Lower leg skin (tissue), 4 donors: Measurements from ENCODE around the gene KITLG. TPM values are rescaled to one million over a fixed set of nuclear protein-coding genes. Genes with fewer than 3 reads are reported as not detected.
"Not testable (repeated sequence)": the region's sequence is repeated elsewhere in the genome, so short reads cannot be mapped to it uniquely, and the experiment has no call there.

Experiments used
- DNase-seq, 2 donors: peaks; one replicate each; pipeline ENCODE4 v3.0.0-alpha.2; 2019; ENCODE audit warnings: low spot score in 2 of 2
- H3K4me3 ChIP-seq: fragments of 200-600 bp; sonication (generic); 2 replicates; pipeline ENCODE4 v1.5.1; 2017; ENCODE audit warnings: mild to moderate bottlenecking, low read depth; ENCODE audit not compliant: poor library complexity, severe bottlenecking
- CTCF ChIP-seq, 3 donors: fragments of 450-650 bp; IDR thresholded peaks; one replicate each; pipeline ENCODE4 v1.5.1; 2016; ENCODE audit warnings: antibody characterized with exemption in 3 of 3, mild to moderate bottlenecking in 3 of 3, moderate library complexity in 2 of 3
- POLR2A ChIP-seq, 2 donors: fragments of 450-650 bp; IDR thresholded peaks; one replicate each; pipeline ENCODE4 v1.6.1; 2016 to 2017; ENCODE audit warnings: antibody characterized with exemption in 2 of 2, mild to moderate bottlenecking in 1 of 2, moderate library complexity in 1 of 2
- WGBS, 2 donors: methylation state at CpG; one replicate each; pipeline ENCODE4 v1.1.5; 2018; 5-methylcytosine and 5-hydroxymethylcytosine counted together
- intact Hi-C: fragments of 100-400 bp; cut with DNase I; formaldehyde crosslinking; loops from one replicate; pipeline ENCODE4 v1.15.0; 2023; ENCODE audit warnings: low total_unique reads
- total RNA-seq, 4 donors: library from RNA; depleted of rRNA; stranded (reverse); fragments of >200 nt; gene quantifications; one replicate each; pipeline ENCODE4 v1.1.0, GENCODE V29; 2016

Gene KITLG
- total RNA-seq, 4 donors from 2014 or later = 5.5 to 12.0 (median 7.6) TPM

DNA sequence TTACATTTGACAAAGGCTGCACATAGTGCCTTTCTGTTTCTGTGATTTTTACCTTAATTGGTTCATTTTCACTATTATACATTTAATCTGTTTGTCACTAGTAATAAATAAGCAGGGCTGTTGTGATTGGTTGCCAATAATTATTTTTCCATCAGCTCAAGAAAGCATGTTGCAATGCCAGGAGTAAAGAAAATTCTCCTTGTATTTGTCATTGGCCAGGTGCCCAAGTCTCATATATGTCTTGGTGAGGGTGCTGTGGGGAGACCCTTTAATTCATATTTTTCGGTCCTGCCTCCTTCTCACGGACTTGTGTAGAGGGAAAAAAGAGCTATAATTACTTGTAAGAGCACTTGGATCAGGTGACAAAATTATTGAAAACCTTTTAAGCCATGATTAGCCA lies 108.0 kb downstream of the KITLG start:
- no peak overlapping the region for H3K4me3 ChIP-seq
- WGBS, 2 donors = 85 to 87% methylated on average over 2 of the region's 2 CpGs
- no peak for TF ChIP-seq CTCF (IDR thresholded peaks at IDR 0.05)
- no peak for TF ChIP-seq POLR2A (IDR thresholded peaks at IDR 0.05)
- no peak for DNase-seq
- intact Hi-C loops = no loop called here

DNA sequence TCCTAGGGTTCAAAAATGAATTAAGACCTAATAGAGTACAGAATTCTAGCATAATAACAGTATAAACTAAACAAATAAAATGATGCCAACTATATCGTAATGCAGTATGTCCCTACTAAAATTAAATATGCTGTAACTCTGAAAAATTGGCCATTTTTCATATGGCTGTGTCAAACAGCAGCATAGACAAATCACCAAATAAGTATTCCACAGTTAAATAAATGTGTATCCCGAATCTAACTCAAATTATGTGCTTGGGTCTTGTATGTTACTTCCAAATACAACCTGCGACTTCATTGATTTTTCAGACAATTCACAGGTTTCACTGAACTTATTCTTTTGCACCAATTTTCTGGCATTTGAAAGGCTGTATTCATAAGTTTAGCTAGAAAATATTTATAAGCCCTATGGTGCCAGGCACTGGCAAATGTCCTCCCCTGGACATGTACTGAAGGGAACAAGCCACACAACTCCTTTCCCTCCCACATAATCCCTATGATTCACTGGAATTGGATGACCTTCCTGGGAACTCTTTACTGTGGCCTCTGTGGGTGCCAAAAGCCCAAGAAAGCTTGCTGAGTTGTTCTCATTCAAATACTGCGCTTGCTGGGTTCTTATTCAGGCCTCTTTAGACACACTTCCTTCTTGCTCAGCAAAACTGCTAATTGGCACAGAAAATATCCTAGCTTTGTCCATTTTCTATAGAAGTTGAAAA lies 108.8 kb downstream of the KITLG start:
- TF ChIP-seq POLR2A (IDR thresholded peaks at IDR 0.05) (no peak), CTCF (IDR thresholded peaks at IDR 0.05) (no peak)
- intact Hi-C loops = no loop called here
- DNase-seq = no peak
- 59 to 60% methylated on average over 4 of the region's 4 CpGs for WGBS, 2 donors
- no peak overlapping the region for H3K4me3 ChIP-seq

DNA sequence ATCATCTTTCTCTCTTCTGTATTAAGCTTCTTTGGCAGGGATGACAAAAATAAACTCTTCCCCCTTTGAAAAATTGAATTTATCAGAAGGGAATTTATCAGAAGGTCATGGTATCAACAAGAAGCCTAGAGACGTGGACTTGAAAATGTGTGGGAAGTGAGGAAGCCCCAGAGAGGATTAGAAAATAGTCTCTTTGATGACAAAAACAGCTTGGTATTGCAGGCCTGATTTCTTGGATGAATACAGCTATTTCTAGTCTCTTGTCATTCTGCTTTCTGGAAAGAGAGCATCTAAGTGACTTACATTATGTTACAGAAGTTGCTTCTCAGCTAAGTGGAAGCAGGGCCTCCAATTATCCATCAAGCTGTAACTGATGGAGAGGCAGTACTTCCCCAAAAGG lies 111.1 kb downstream of the KITLG start:
- DNase-seq = no peak
- intact Hi-C loops = no loop called here
- 51 to 63% methylated on average over 1 of the region's 1 CpG for WGBS, 2 donors
- no peak overlapping the region for H3K4me3 ChIP-seq
- TF ChIP-seq CTCF (IDR thresholded peaks at IDR 0.05) (no peak), POLR2A (IDR thresholded peaks at IDR 0.05) (no peak)

DNA sequence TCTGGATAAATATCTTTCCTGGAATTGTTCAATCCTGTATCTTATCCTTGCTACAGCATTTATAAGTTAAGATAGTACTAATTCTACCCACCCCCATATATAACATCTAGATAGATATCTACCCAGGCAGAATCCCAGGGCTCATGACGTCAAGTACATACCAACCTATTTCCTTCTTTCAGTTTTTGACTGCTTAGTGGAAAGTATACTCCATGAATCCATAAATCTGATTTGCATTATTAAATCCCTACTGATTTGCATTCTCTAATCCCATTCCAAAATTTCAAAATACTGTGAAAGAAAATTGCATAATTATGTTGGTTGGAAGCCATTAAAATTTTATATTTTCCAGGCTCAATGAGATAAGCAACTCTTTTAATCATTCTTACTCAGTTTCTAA lies 111.7 kb downstream of the KITLG start:
- 31 to 58% methylated on average over 1 of the region's 1 CpG for WGBS, 2 donors
- intact Hi-C loops = no loop called here
- no peak for TF ChIP-seq CTCF (IDR thresholded peaks at IDR 0.05)
- no peak for TF ChIP-seq POLR2A (IDR thresholded peaks at IDR 0.05)
- no peak overlapping the region for H3K4me3 ChIP-seq
- no peak for DNase-seq

- H3K4me3 ChIP-seq, DNase-seq, intact Hi-C loops: not testable (repeated sequence)
- WGBS, 2 donors = 95 to 99% methylated on average over 10 of the region's 10 CpGs
Measured at GRCh38 chr12:88466708-88467107, 113.6 kb downstream of the KITLG start.

DNA sequence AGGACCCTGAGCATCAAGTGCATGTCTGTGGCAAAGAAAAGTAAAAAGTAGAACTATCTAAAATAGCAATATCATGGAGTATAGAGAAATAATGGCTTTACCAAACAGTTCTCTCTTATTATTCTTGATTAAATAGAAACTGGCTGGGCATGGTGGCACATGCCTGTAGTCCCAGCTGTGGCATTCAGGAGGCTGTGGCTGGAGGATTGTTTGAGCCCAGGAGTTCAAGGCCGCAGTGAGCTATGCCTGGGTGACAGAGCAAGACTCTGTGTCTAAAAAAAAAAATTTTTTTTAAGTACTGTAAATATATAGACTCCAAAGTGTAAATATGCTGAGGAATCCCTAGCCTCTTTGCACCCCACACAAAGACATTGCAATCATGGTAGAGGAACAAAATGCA lies 121.9 kb downstream of the KITLG start:
- no peak for DNase-seq

More for the DNA sequence above, 121.9 kb downstream of the KITLG start:
- WGBS, 2 donors = 79 to 100% methylated on average over 1 of the region's 1 CpG
- intact Hi-C loops = no loop called here
- TF ChIP-seq POLR2A (IDR thresholded peaks at IDR 0.05) (no peak), CTCF (IDR thresholded peaks at IDR 0.05) (no peak)
- H3K4me3 ChIP-seq = no peak overlapping the region
